Activated effector memory CD4-positive, alpha-beta T cell treated with Interleukin-2 at 50 U/mL for 16 hours (primary cell): ENCODE measurements around the gene LPP.

Experiments
- DNase-seq: peaks from one replicate; pipeline ENCODE4 v3.0.0-alpha.2; 2020

LPP gene

GRCh38 chr3:188257384-188258026, 103.5 kb downstream of the LPP start:
- DNase-seq: no peak

GRCh38 chr3:188259191-188259590, 105.2 kb downstream of the LPP start:
- DNase-seq: no peak

- DNase-seq: no peak
These were observed 105.6 kb downstream of the LPP start for GRCh38 chr3:188259596-188259995.

- no peak for DNase-seq
These were observed 107.1 kb downstream of the LPP start for GRCh38 chr3:188261011-188261410.

GRCh38 chr3:188262488-188262887, 108.5 kb downstream of the LPP start:
- DNase-seq: no peak

GRCh38 chr3:188262913-188263683, 109.1 kb downstream of the LPP start:
- no peak for DNase-seq

GRCh38 chr3:188264226-188265207, 110.6 kb downstream of the LPP start:
- DNase-seq: no peak

GRCh38 chr3:188266562-188267274, 112.8 kb downstream of the LPP start:
- DNase-seq: no peak

- no peak for DNase-seq
These were observed 113.9 kb downstream of the LPP start for GRCh38 chr3:188267790-188268335.

- no peak for DNase-seq
These were observed 114.4 kb downstream of the LPP start for GRCh38 chr3:188268336-188268735.

- DNase-seq: no peak
These were observed 115.1 kb downstream of the LPP start for GRCh38 chr3:188269040-188269439.

GRCh38 chr3:188270423-188270972, 116.5 kb downstream of the LPP start:
- DNase-seq: no peak

GRCh38 chr3:188271226-188271914, 117.4 kb downstream of the LPP start:
- DNase-seq: no peak

GRCh38 chr3:188272481-188273372, 118.8 kb downstream of the LPP start:
- no peak for DNase-seq

GRCh38 chr3:188274249-188274915, 120.4 kb downstream of the LPP start:
- no peak for DNase-seq

- no peak for DNase-seq
These were observed 122.4 kb downstream of the LPP start for GRCh38 chr3:188276375-188276774.

GRCh38 chr3:188278717-188279324, 124.9 kb downstream of the LPP start:
- no peak for DNase-seq

- no peak for DNase-seq
These were observed 125.8 kb downstream of the LPP start for GRCh38 chr3:188279502-188280335.
